ENCODE results near the gene S100A10.
A peak's percentile ranks its signal among the peaks of the same experiment; 100 is the strongest.

GRCh38 chr1:151992303-151993083, 1.2 kb downstream of the S100A10 start:
- TF ChIP-seq POLR2A (IDR thresholded peaks at IDR 0.05) (no peak), POLR2AphosphoS5 (IDR thresholded peaks at IDR 0.05) (peak in 1 of 3 donors; percentile 26)
- TF ChIP-seq, protein P1, sequence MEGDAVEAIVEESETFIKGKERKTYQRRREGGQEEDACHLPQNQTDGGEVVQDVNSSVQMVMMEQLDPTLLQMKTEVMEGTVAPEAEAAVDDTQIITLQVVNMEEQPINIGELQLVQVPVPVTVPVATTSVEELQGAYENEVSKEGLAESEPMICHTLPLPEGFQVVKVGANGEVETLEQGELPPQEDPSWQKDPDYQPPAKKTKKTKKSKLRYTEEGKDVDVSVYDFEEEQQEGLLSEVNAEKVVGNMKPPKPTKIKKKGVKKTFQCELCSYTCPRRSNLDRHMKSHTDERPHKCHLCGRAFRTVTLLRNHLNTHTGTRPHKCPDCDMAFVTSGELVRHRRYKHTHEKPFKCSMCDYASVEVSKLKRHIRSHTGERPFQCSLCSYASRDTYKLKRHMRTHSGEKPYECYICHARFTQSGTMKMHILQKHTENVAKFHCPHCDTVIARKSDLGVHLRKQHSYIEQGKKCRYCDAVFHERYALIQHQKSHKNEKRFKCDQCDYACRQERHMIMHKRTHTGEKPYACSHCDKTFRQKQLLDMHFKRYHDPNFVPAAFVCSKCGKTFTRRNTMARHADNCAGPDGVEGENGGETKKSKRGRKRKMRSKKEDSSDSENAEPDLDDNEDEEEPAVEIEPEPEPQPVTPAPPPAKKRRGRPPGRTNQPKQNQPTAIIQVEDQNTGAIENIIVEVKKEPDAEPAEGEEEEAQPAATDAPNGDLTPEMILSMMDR (IDR thresholded peaks at IDR 0.05 in 8 of 11, conservative IDR thresholded peaks at IDR 0.05 in 3 of 11) = no peak
